ENCODE measurements around the gene PAX2. TPM values are rescaled to one million over a fixed set of nuclear protein-coding genes. Genes with fewer than 3 reads are reported as not detected.

Gene PAX2
- total RNA-seq, 1 experiment from 2014 or later = not detected

DNA sequence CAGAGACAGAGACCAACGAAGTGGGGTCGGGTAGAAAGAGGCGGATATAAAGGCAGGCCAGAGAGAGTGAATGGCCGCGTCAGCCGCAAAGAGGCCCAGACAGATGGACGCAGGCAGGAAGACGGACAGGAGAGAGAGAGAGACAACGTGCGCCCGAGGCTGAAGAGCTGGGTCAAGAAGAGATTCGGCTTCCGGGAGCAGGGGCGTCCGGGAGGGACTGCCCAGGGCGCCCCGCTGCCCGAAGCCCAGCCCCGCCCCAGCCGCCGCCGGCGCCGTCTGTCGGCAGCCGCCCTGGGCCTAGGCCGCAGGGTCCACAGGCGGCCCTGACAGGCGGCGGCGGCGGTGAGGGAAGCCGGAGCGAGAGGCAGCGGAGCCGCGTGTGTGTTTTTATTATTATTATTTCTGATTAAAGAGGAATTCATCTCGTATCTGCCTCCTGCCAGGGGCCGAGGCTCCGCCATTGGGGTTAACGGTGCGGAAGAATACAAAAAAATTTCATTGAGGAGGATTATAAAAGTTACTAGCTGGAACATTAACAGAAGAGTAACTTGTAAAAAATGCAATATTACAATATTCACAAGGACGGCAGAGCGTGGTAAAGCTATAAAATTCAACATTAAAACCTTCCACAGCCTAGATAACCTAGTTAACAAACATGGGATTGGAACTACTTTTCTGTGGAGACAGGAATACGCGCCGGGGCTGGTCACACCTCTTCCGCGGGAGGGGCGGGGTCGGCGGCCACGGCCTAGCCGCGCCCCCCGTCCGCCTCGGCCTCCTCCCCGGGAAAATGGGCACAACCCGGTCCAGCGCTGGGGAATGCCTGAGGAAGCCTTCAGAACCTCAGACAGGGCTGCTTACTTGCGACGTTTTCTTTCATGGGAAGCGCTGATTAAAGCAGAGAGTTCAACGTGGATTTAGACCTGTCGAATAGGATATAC is 29.7 kb upstream of the PAX2 start:
- Histone ChIP-seq H3K79me1 (ENCODE audit: insufficient read depth, low read depth, low read length, poor library complexity, severe bottlenecking) (no peaks in the 10 kb centered on the region), H3K56ac (ENCODE audit: insufficient read length, low read depth, low read length) (no peak overlapping the region), H2BK120ac (ENCODE audit: low read depth, low read length, poor library complexity, severe bottlenecking) (no peak overlapping the region), H2AFZ (ENCODE audit: low read length) (no peak overlapping the region), H3K27ac (ENCODE audit: insufficient read length, low read depth, low read length) (no peak overlapping the region), H3K18ac (ENCODE audit: insufficient read length, low read depth, low read length) (no peak overlapping the region), H3K4ac (ENCODE audit: low read depth, low read length) (no peak overlapping the region), H3K9me3 (ENCODE audit: control insufficient read depth, low read depth, low read length) (no peaks in the 10 kb centered on the region), H3K27me3 (ENCODE audit: insufficient read depth, low read length) (peaks cover 67% of the 10 kb centered on the region), H3K23me2 (ENCODE audit: insufficient read length, low read depth, low read length, poor library complexity, severe bottlenecking) (peaks cover 6% of the 10 kb centered on the region), H2AK5ac (ENCODE audit: insufficient read length, low read length) (no peak overlapping the region), H3K9ac (ENCODE audit: extremely low read depth, insufficient read length, low read length) (no peak overlapping the region), H3K4me1 (ENCODE audit: insufficient read depth, low read length) (no peaks in the 10 kb centered on the region), H2BK12ac (ENCODE audit: insufficient read length, low read depth, low read length) (no peak overlapping the region), H2BK5ac (ENCODE audit: insufficient read length, low read length) (no peak overlapping the region), H3K23ac (ENCODE audit: insufficient read length, low read depth, low read length) (no peak overlapping the region), H4K20me1 (ENCODE audit: control insufficient read depth, insufficient read depth, insufficient read length) (no peaks in the 10 kb centered on the region), H3T11ph (ENCODE audit: low read length) (no peak overlapping the region), H4K5ac (ENCODE audit: insufficient read length, low read depth, low read length) (no peak overlapping the region), H4K8ac (replicated peaks; ENCODE audit: insufficient read length, low read depth, low read length) (no peak overlapping the region), H4K91ac (ENCODE audit: insufficient read length, low read depth, low read length) (no peak overlapping the region), H2BK15ac (ENCODE audit: low read depth, low read length) (no peak overlapping the region), H2BK20ac (ENCODE audit: low read depth, low read length, poor library complexity, severe bottlenecking) (no peak overlapping the region), H3K79me2 (ENCODE audit: insufficient read depth, low read length) (no peaks in the 10 kb centered on the region), H3K14ac (ENCODE audit: insufficient read depth, low read length) (no peak overlapping the region), H3K4me2 (ENCODE audit: insufficient read depth, insufficient read length, low read length) (peak overlapping the region; percentile 57)
- H3K4me1 Mint-ChIP-seq = peaks cover 6 to 15% of the 10 kb centered on the region in 2 experiments
- no CpG with 5 or more reads among the region's 66 CpGs for WGBS (ENCODE audit: extremely low coverage, insufficient read length, low lambda C conversion rate)
- H3K27me3 Mint-ChIP-seq (ENCODE audit: low read depth) = peaks cover 100% of the 10 kb centered on the region
- H3K36me3 Mint-ChIP-seq (ENCODE audit: insufficient read depth in 1 of 3, low read depth in 3 of 3) = no peaks in the 10 kb centered on the region
- H3K4me3 Mint-ChIP-seq = peak overlapping the region; percentile 64 to 81
- peak; percentile 65 for DNase-seq
- no peak overlapping the region for H3K27ac Mint-ChIP-seq
- H3K9me3 Mint-ChIP-seq = peaks cover 3 to 4% of the 10 kb centered on the region in 2 experiments; a peak in 3 of 5 replicates
- TF ChIP-seq, protein P1, sequence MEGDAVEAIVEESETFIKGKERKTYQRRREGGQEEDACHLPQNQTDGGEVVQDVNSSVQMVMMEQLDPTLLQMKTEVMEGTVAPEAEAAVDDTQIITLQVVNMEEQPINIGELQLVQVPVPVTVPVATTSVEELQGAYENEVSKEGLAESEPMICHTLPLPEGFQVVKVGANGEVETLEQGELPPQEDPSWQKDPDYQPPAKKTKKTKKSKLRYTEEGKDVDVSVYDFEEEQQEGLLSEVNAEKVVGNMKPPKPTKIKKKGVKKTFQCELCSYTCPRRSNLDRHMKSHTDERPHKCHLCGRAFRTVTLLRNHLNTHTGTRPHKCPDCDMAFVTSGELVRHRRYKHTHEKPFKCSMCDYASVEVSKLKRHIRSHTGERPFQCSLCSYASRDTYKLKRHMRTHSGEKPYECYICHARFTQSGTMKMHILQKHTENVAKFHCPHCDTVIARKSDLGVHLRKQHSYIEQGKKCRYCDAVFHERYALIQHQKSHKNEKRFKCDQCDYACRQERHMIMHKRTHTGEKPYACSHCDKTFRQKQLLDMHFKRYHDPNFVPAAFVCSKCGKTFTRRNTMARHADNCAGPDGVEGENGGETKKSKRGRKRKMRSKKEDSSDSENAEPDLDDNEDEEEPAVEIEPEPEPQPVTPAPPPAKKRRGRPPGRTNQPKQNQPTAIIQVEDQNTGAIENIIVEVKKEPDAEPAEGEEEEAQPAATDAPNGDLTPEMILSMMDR (conservative IDR thresholded peaks at IDR 0.05) = no peak
